ENCODE results near the gene CAPNS2. TPM values are rescaled to one million over a fixed set of nuclear protein-coding genes. Genes with fewer than 3 reads are reported as not detected.

CAPNS2 gene
- total RNA-seq, 1 experiment from 2014 or later, result not detected

DNA sequence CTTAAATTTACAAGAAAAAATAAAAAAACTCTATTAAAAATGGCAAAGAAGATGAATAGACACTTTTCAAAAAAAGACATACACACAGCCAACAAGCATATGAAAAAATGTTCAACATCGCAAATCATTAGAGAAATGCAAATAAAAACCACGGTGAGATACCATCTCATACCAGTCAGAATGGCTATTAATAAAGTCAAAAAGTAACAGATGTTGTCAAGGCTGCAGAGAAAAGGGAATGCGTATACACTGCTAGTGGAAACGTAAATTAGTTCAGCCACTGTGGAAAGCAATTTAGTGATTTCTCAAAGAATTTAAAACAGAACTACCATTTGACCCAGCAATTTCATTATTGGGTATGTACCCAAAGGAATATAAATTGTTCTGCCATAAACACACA is 31.4 kb downstream of the CAPNS2 start:
- Histone ChIP-seq H4K20me1 (ENCODE audit: control insufficient read depth, insufficient read depth, insufficient read length) (no peaks in the 10 kb centered on the region), H2AFZ (ENCODE audit: low read length) (no peak overlapping the region), H3K56ac (ENCODE audit: insufficient read length, low read depth, low read length) (no peak overlapping the region), H4K91ac (ENCODE audit: insufficient read length, low read depth, low read length) (no peak overlapping the region), H3K18ac (ENCODE audit: insufficient read length, low read depth, low read length) (no peak overlapping the region), H3K27ac (ENCODE audit: insufficient read length, low read depth, low read length) (no peak overlapping the region), H3K27me3 (ENCODE audit: insufficient read depth, low read length) (no peaks in the 10 kb centered on the region), H4K5ac (ENCODE audit: insufficient read length, low read depth, low read length) (no peak overlapping the region), H2BK15ac (ENCODE audit: low read depth, low read length) (no peak overlapping the region), H3K4ac (ENCODE audit: low read depth, low read length) (no peak overlapping the region), H2BK12ac (ENCODE audit: insufficient read length, low read depth, low read length) (no peak overlapping the region), H2BK120ac (ENCODE audit: low read depth, low read length, poor library complexity, severe bottlenecking) (no peak overlapping the region), H3T11ph (ENCODE audit: low read length) (no peak overlapping the region), H3K79me2 (ENCODE audit: insufficient read depth, low read length) (no peaks in the 10 kb centered on the region), H2AK5ac (ENCODE audit: insufficient read length, low read length) (no peak overlapping the region), H3K79me1 (ENCODE audit: insufficient read depth, low read depth, low read length, poor library complexity, severe bottlenecking) (no peaks in the 10 kb centered on the region), H3K4me2 (ENCODE audit: insufficient read depth, insufficient read length, low read length) (no peak overlapping the region), H3K4me1 (ENCODE audit: insufficient read depth, low read length) (no peaks in the 10 kb centered on the region; the same call in 1 of the 2 replicates), H3K9me3 (ENCODE audit: control insufficient read depth, low read depth, low read length) (no peaks in the 10 kb centered on the region), H3K14ac (ENCODE audit: insufficient read depth, low read length) (no peak overlapping the region), H2BK5ac (ENCODE audit: insufficient read length, low read length) (no peak overlapping the region), H3K23me2 (ENCODE audit: insufficient read length, low read depth, low read length, poor library complexity, severe bottlenecking) (no peaks in the 10 kb centered on the region), H2BK20ac (ENCODE audit: low read depth, low read length, poor library complexity, severe bottlenecking) (no peak overlapping the region), H3K23ac (ENCODE audit: insufficient read length, low read depth, low read length) (no peak overlapping the region), H3K9ac (ENCODE audit: extremely low read depth, insufficient read length, low read length) (no peak overlapping the region), H4K8ac (replicated peaks; ENCODE audit: insufficient read length, low read depth, low read length) (no peak overlapping the region)
- no CpG with 5 or more reads among the region's 4 CpGs for WGBS (ENCODE audit: extremely low coverage, insufficient read length, low lambda C conversion rate)
- peaks cover 9 to 20% of the 10 kb centered on the region in 2 experiments for H3K4me1 Mint-ChIP-seq
- H3K9me3 Mint-ChIP-seq, result peaks cover 3 to 6% of the 10 kb centered on the region in 2 experiments; a peak in 3 of 5 replicates
- H3K27ac Mint-ChIP-seq, result no peak overlapping the region
- no peak for DNase-seq
- TF ChIP-seq, protein P1, sequence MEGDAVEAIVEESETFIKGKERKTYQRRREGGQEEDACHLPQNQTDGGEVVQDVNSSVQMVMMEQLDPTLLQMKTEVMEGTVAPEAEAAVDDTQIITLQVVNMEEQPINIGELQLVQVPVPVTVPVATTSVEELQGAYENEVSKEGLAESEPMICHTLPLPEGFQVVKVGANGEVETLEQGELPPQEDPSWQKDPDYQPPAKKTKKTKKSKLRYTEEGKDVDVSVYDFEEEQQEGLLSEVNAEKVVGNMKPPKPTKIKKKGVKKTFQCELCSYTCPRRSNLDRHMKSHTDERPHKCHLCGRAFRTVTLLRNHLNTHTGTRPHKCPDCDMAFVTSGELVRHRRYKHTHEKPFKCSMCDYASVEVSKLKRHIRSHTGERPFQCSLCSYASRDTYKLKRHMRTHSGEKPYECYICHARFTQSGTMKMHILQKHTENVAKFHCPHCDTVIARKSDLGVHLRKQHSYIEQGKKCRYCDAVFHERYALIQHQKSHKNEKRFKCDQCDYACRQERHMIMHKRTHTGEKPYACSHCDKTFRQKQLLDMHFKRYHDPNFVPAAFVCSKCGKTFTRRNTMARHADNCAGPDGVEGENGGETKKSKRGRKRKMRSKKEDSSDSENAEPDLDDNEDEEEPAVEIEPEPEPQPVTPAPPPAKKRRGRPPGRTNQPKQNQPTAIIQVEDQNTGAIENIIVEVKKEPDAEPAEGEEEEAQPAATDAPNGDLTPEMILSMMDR (conservative IDR thresholded peaks at IDR 0.05), result no peak
- H3K36me3 Mint-ChIP-seq (ENCODE audit: insufficient read depth in 1 of 3, low read depth in 3 of 3), result peaks cover 0 to 4% (median 2%) of the 10 kb centered on the region in 3 experiments; a peak in 3 of 7 replicates
- peaks cover 2% of the 10 kb centered on the region; the same call in 1 of the 2 replicates for H3K27me3 Mint-ChIP-seq (ENCODE audit: low read depth)
- no peak overlapping the region for H3K4me3 Mint-ChIP-seq

Measured in H9 (cell line).